Activated naive CD8-positive, alpha-beta T cell treated with anti-CD3 and anti-CD28 coated beads, Interleukin-2, amount 50 U/mL, for 16 hours (primary cell): ENCODE data around the gene EEF1AKMT1.

ENCODE experiments used
- DNase-seq: peaks from one replicate; pipeline ENCODE4 v3.0.0-alpha.2; 2020; ENCODE audit warnings: low read depth, low spot score

EEF1AKMT1 gene, protein sequence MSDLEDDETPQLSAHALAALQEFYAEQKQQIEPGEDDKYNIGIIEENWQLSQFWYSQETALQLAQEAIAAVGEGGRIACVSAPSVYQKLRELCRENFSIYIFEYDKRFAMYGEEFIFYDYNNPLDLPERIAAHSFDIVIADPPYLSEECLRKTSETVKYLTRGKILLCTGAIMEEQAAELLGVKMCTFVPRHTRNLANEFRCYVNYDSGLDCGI

DNA sequence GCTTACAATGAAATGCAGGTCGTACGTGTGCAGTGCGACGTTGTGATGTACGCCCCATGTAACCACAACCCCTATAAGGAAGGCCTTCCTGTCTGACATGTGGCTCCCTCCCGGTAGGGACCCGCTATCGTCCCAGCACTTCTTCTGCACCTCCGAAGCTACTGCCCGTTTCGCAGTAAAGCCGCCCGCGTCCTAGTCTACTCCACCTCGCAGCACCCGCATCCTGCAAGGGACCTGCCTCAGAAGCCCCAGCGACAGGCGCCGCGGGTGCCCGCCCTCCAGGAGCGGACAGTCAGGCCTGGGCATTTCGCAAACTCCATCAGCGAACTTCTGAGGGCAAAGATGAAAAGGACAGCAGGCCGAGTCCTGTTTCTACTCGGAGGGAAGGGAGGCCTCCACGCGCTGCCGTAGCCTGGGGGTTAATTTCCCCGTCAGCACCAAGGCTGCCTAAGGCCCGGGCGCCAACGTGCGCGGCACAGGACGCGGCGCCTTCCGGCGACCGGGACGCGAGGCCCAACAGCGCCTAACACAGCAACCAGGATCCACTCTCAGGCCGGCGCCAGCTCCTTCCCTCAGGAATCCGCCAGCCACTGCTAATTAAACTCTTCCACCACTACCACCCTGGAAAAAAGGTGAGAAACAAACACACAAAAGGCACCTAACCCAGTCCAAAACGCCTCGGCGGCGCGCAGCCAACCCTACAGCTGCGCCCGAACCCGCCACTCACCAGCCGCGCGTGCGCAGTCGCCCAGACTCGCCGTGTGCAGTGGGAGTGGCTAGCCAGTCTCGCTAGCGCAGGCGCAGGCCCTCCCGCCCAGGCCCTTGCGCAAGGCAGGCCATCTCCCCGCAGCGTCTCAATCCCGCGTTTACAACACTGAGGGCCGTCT, at the start of gene EEF1AKMT1:
Gene EEF1AKMT1 (minus strand): TSS at position 768 of the 887 bp plus-strand sequence. CDS start 16,363 bp downstream, outside the sequence.
- peak; percentile 90 for DNase-seq

DNA sequence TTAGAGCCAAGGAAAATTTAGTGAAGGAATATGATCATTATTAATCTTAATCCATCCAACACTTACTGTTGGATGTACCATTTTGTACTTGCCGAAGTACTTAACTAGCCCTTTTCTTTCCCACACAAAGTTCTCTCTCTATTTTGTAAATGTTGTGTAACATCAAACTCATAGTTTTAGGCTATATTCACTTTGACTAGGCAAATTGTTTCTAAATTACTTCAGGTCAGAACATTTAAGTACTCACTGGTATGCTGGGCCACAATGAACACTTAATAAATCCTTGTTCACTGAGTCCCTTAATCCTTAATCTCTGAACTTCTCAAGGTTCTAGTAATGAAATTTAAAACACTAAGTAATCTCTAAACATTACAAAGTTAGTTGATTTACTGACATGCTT, 49.3 kb upstream of the EEF1AKMT1 start:
- DNase-seq = no peak

DNA sequence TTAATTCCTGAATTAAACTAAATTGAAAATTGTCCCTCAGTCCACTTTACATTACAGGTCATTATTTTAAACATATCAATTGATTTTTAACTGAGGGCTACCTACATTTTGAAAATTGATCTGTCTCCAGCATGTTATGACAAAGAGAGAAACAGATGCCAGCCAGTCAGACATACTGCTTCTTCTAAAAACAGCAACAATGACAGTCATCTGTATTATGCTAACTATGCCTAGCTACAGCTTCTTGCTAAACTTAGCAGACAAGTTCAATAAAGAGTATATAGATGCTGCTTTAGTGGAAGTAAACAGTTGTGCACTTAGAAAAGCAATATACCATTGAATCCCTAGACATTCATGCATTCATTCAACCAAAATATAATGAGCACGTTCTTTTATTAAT, 48.6 kb upstream of the EEF1AKMT1 start:
- no peak for DNase-seq

DNA sequence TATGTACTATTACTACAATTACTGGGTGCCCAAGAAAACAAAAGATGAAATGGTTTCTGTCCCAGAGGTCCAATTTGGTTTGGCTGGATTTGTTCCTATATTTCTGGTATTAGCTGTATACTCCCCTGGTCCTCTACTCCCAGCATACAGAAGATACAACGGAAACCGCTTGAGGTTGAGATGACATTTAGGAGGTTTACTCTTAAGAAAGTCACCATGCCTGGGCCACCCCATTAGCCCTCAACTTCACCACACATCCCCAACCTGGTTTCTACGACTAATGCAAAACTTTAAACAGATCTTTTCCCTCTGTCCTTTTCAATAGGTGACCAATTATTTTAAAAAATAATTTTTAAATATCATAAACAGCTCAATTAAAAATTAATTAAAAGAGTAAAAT, 46.0 kb upstream of the EEF1AKMT1 start:
- no peak for DNase-seq

DNA sequence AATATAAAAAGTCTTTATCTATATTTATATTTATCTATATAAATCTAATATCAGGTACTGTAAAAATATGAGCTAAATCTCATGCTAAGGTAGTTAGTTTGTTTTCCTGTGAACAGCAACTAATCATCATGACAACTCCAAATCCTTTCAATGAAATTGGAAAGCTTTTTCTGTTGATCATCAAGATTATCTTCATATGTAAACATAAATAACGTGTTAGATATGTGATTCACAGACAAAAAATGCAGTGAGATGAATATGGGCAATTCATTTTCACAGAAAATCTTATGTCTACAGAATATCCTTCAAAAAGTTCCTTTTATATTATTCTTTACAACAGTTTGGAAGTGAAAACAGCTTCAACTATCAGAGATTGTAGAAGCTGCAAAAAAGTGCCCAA, 41.7 kb upstream of the EEF1AKMT1 start:
- no peak for DNase-seq

DNA sequence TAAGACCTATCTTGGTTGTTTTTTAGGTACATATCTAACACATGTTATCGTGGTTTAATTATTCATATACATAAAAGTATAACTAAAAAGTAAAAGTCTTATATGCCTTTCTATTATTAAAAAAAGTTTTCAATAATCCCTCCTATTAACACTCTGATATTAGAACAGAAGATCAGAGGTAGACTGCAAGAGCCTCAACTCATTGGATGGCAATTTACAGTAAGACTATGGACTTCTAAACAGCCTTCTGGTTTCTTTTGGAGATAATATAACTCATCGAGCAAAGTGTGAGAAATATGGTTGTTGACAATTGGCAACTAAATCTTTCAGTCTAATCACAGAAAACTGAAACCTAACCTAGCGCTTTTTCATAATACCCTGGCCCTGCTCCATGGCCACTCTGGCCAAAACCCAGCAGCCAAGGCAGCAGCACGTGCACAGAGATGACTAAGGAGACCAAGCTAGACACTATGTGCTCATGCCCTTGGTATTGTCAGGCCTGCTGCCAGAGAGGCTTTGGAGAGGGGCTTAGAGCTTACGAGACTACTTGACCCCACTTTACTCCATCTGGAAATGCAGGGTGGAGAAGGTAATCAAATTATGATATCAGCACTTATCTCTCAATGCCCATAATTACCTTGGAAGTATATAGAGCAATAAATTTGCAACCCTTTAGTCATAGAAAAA, 40.6 kb upstream of the EEF1AKMT1 start:
- no peak for DNase-seq

DNA sequence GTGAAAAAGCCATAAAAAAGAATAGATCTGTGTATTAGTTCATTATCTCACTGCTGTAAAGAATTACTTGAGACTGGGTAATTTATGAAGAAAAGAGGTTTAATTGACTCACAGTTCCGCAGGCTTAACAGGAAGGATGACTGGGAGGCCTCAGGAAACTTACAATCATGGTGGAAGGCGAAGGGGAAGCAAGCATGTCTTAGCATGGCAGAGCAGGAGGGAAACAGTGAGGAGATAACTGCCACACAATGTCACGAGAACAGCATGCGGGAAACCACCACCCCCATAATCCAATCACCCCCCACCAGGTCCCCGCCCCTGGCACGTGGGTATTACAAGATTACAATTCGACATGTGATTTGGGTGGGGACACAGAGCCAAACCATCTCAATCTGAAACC, 39.1 kb upstream of the EEF1AKMT1 start:
- no peak for DNase-seq

DNA sequence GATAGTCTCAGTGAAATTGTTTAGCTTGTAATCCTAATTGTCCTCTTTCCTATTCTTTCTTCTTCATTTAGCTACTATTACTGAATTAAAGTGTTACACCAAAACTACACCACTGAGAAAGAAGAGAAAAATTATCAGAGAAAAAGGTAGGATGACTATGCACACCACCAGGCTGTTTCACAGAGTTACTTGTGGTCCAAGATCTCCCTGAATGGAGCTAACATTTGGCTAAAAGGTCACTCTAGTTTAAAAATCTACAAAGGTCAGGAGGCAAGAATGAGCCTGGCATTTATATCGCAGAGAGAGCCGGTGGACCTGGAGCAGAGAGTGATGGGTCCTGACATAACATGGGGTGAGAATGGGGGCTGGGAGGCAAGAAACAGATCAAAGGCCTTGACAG, 37.0 kb upstream of the EEF1AKMT1 start:
- no peak for DNase-seq

DNA sequence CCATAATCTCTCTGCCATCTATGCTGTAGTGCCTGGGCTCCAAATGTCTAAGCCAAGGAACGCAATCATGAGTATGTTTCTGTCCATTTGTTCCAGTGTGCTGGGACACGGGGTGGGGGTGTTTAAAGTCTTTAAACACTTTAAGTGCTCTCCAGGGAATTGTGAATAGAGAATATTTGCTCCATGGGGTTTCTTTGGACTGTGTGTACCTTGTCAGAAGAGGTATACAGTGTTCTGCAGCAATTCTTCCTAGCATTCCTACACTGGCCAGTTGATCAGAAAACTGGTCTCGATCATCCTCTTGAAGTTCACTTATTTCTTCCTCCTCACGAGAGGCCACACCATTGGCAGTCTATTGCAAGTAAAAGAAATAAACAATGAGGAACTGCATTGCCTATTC, 35.1 kb upstream of the EEF1AKMT1 start:
- no peak for DNase-seq

DNA sequence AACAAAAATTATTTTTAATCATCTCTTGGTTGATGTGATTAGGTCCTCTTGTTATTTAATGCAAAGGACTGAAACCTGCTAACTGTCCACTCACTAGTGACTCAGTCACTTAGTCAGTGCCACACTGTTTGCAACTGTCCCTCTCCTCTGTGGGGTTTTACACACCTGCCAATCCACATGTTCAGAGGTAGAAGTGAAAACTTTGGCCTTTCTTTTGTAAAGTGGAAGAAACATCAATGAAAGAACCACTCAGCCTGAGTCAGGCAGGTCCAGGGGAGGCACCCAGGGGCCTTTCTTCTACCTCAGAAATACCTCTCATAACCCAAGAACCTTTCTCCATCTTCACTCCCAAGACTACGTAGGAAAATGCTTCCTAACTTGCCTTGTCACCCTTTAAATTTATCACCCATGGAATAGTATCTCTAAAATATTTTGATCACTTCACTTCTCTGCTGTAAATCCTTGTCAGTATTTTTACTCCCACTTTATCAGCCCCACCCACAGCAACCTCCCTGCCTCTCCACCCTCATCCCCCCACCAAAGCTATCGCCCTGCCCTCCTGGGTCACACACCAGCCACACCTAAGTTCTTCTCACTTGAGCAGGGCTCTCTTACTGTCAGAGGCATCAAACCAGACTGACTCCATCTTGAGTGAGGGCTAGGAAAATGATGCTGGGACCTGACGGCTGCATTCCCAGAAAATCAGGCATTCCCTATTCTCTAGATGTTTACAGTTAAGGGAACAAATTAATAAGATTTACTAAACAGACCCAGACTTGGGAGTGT, 29.6 kb upstream of the EEF1AKMT1 start:
- no peak for DNase-seq

DNA sequence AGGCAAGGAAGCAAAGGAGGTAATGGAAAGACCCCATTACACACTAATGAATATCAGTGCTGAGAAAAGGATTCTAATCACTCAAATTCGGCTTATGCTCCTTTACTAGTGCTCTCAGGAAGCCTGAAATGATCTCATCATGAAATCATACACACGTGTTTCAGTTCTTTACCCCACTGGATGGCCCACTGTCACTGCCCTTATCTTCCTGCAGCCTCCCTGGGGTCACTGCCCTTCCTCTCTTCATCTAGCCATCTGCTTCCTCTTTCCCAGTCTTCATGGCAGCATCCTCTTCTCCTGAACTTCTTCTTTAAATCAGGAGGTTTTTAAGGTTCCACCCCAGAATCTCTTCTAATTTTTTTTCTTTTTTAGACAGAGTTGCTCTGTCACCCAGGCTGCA, 27.9 kb upstream of the EEF1AKMT1 start:
- no peak for DNase-seq

DNA sequence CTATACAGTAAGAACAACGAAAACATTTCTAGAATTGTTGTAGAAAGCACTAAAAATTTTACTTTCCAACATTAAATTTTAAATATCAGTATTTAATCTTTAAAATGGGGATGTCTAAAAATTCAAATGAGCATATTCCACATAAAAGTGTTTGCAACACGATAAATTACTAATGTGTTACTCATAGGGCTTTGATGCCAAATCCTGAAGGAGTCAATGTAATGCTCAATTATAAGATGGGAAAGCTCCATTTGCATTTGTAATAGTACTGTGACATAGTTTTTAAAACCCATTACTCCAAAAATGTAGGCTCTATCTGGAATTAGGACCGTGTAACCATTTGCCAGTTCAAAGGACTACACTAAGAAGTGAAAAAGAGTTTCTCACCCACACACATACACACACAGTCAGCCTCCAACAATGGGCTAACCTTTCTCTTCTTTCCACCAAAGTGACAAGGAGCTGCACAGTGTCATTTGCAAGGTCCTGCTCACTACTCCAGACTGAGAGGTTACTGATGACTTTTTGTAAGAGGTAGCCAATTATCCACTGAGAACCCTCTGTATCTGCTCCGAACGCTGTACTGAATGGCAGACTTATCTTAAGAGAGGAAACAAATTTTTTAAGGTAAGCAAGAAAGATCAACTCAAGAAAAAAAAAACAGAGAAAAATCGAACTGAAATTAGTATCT, 26.1 kb upstream of the EEF1AKMT1 start:
- DNase-seq = no peak

DNA sequence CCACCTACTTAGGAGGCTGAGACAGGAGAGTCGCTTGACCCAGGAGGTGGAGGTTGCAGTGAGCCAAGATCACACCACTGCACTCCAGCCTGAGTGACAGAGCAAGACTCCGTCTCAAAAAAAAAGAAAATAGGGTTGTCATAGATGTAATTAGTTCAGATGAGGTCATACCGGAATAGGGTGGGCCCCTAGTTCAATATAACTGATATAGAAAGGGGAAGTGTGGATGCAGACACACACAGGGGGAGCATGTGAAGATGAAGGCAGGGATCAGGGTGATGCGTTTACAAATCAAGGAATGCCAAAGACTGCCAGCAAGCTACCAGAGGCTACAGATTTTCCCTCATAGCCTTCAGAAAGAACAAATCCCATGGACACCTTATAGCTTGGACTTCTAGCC, 24.3 kb upstream of the EEF1AKMT1 start:
- no peak for DNase-seq

DNA sequence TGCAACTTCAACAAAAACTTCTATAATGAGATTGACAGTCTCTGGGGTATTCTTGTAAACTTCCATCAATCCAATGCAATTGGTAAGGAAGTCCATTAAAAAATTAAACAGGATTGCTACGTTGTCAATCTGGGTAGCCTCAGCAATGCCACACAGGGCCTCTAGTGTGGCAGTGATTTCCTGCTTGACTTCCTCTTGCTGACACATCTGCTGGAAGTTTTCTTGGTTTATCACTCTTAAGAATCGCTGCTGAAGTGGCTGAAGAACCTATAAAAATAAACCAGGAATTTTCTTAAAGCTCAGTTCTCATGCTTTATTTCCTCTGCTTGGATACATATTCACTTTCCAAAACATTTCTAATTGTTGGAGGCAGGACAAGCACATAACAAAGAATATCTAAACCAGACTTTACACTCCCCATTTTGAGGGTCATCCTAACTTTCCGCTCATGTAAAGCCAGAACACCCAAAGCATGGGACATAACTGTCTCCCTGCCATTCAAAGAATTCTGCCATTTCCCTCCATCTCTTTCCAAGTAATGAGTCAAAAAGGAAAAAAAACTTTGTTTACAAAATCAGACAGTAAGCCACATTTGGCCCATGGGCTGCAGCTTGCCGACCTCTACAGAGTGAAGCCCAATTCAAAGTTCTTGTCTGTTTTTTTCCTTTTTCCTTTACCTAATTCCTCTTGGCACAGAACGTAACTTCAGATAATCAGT, 23.2 kb upstream of the EEF1AKMT1 start:
- no peak for DNase-seq

DNA sequence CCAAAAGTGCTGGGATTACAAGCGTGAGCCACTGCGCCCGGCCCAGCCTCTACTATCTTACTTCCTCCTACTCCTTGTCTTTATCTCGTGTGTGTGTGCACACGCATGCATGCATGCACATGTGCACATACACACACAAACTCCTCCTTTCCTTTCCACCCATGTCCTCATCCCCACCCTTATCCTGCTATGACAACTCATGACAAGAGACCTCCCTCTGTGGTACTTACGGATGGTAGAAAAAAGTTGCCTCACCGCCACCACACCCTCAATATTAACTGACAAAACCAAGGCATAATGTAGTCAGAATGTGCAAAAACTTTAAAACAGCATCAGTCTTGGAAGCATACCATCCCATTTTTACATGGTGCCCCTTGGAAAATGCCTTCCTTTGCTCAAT, 15.9 kb upstream of the EEF1AKMT1 start:
- no peak for DNase-seq

DNA sequence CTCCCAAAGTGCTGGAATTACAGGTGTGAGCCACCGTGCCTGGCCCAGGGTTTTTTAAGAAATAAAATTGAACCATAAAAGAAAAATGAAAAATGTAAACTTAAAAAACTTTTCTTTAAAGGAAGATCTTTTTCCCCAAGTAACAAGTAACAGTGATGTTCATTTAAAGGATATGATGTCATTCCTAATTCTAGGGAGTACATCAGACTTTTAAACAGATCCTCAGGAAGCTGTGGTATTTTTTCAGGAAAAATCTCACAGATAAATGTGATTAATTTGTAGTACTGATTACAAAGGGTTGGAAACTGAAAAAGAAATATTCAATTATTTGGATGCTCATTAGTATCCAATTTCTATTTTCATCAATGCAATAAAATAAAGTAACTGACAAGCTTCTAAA, 14.6 kb upstream of the EEF1AKMT1 start:
- DNase-seq = no peak

DNA sequence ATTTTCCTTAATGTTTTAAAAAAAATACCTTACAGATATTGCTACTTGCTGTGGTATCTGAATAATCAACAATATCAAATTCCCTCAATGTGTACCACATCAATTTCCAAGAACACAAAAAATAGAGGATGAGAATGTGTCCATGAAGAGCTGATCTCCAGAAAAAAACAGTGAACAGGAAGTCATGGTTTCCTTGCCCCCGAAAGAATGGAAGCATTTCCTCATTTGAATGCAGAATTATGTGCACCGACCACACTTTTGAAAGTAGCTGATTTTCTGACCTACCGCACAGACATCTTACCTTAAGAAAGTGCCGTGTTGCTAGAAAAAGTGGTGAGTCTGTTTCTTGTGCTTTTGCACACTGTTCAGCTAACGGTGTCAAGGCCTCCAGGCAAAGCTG, 13.4 kb upstream of the EEF1AKMT1 start:
- no peak for DNase-seq

DNA sequence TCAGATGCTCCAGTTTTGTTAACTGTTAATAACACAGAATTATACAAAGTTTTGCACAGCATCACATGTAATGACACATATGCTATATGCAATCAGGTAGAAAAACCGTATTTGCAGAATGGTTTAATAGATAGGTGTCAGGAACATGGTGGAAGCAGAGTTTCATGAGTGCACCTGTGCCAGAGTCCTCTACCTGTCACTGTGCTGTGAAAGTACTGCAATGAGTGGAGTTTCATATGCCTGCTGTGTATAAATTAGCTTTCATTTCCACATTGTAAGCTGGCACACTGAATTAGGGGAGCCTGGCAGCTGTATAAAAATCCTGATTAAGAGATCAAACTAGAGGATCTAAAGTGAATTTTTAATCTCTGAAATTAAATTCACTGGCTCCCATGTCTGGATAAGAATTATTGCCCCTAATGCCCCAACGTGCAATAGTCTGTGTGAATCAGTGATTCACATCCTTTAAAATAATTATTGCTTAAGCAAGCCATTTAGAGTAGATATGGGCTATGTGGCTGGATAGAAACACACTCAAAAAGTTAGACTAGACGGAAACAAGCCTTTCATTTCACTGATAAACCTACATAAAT, 8.5 kb upstream of the EEF1AKMT1 start:
- DNase-seq = no peak

DNA sequence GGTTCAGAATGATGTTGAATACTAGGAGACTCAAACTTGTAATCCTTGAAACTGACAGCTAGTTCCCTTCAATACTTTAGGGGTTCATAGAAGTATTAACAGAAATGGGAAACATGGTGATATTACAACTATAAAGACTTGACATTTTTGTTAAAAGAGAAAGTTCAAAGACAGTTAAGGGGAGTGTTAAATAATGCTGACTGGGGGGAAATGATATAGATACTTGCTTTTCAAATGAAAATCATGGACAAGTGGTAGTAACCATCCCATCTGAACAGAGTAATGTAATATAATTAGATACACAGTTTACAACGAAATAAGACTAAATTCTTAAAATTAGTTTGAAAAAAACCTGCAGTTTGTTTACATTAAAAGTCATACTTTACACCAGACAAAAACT, 6.6 kb upstream of the EEF1AKMT1 start:
- DNase-seq = no peak

DNA sequence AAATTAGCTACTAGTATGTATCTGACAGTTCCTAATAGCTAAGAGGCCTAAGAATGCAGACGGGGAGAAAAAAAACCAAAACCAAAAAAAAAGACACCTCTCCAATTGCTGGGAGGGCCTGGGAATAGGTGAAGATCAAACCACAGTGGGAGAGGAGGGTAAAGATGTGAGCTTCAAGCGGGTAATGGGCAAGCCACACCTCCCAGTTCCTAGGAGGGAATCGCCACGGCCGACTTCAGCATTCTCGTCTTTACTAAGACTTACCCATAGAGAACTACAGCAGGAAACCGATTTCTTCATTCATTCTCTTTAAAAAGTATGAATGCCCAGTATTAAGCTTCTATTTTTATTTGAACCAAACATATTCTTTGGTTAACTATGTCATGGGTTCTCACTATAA, 5.6 kb upstream of the EEF1AKMT1 start:
- DNase-seq = no peak
